ENCODE measurements around the gene GANC.
A peak's percentile ranks its signal among the peaks of the same experiment; 100 is the strongest.
"Not testable (repeated sequence)": the region's sequence is repeated elsewhere in the genome, so short reads cannot be mapped to it uniquely, and the experiment has no call there.

The GANC gene

DNA sequence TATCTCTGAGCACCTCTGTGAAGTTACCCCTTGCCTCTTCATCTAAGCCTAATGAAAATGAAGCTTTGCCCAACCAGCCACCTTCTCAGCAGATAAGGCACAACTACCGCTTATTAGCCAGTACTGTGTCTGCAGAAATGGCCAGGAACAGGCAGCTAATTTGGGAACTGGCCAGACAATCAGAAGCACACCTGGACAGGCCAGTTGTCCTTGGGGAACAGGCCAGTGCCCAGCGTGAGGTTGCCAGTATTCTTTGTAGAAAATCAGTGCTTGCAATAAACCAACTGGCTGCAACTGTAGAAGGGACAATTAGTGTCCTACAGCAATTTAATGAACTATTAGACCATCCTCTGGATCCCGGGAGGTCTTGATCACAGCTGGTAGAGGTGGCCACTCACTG, 10.7 kb downstream of the GANC start:
- no peak for FAIRE-seq
- DNase-seq (ENCODE audit: low spot score): no peak

DNA sequence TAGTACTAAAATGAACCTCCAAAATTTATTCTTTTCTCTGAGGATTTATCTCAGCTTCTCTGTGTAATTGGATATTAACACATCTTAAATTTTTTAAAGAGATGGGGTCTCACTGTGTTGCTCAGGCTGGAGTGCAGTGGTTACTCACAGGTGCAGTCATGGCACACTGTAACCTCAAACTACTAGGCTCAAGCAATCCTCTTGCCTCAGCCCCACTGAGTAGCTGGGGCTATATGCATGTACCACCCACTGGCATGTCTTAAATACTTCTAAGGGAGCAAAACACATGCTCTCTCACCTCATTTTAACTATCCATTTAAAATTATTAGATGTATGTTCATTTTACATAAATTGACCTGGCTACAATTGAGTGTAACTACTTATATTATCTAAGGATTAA, 11.6 kb downstream of the GANC start:
- no peak for FAIRE-seq
- no peak for DNase-seq (ENCODE audit: low spot score)

DNA sequence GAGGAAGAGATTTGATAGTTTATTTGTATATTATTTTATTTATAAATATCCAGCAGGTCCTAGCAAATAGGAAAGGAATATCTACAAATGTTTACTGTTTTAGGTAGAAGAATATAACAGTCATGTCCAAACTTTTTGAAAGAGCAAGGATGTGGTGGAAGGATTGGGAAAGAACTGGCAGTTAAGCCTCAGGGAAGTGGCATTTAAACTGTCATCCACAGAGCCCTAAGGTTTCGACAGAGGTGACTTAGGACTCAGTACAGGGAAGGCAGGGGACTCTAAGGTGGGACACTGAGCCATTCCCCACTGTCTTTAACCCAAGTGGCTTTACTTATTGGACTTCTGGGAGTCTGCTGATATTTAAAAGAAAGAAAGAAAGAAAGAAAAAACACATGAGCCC, 12.0 kb downstream of the GANC start:
- FAIRE-seq (no peak), DNase-seq (ENCODE audit: low spot score) (no peak)

DNA sequence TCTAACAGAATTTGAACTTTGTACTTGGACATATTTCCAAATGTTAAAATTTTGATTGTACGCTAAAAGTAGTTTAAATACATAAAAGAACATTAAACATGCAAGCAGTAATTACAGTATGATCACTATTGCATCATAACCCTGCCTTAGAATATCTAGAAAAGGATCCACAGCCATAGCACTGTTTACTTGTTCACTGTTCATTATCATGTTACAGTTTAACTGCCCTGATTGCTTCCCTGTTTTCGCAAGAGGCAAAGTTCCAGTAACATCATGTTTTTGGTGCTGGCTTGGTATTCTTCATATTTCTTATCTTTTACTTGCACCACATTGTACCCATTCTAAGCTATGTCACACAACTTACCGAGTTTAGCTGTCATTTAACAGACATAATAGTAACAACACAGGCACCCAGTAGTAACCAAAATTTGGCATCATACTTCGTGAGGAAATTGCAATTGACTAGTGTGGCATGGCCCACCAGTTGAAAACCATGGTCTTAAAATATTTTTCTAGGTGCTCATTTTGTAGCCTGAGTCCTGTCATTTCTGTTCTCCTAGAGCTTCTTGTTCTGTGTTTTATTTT, 13.5 kb downstream of the GANC start:
- no peak for FAIRE-seq
- DNase-seq (ENCODE audit: low spot score): no peak

DNA sequence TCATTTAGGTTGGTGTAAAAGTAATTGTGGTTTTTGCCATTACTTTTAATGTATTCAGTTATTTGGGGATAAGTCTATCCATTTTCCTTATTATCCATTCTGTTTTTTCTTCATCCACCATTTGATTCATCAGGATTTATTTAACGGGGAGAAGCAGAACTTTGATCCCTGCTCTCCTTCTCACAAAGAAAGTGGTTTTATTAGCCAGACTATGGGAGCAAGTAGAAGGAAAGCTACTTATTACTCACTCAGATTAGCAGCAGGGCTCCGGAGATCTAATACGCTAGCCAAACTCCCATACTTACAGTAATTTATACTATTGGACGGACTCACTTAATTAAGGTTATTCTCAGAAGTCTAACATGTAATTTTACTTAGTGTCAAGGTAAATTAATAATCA, 14.9 kb downstream of the GANC start:
- DNase-seq (ENCODE audit: low spot score) (no peak), FAIRE-seq (no peak)

DNA sequence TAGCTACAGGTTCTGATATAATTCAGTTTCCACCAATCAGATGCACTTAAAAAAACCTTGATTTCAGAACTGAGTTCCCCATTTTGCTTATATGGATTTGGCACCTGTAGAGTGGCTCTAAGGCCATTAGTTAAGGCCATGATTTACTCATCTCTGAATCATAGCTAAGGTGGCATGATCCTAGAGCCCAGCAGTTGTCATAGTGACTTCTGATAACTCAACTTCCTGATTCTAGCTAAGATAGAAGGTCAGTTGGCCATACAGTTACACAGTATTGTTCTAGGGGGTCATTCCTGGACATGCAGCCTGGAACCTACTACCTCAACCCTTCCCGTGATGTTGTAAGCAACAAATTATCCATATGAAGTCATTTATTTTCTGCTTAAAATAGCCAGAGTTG, 16.2 kb downstream of the GANC start:
- FAIRE-seq: no peak
- DNase-seq (ENCODE audit: low spot score): peak; percentile 41

DNA sequence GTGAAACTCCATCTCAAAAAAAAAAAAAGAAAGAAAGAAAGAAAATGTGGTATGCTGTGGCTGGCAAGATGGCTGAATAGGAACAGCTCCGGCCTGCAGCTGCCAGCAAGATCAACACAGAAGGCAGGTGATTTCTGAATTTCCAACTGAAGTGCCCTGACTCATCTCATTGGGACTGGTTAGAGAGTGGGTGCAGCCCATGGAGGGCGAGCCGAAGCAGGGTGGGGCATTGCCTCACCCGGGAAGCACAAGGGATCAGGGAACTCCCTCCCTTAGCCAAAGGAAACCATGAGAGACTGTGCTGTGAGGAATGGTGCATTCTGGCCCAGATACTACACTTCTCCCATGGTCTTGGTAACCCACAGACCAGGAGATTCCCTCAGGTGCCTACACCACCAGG, 28.0 kb downstream of the GANC start:
- FAIRE-seq; DNase-seq (ENCODE audit: low spot score): not testable (repeated sequence)

DNA sequence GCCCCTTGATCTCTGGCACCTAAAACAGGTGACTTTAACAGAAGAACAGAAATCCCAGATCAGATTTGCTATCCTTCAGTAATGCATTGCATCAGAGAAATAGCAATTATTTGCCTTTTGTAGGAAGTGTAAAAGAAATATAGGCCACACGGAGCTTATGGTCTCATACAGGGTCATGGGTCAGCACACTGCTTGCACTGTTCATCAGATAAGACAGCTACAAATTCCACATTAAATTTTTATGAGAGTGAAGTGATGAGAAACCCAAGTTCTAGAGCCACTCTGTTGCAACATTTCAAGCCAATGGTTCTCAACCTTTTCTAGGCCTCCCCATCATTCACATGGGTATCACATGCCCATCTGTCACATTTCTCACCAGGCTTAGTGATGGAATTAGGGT, 33.7 kb downstream of the GANC start:
- FAIRE-seq (no peak), DNase-seq (ENCODE audit: low spot score) (no peak)

DNA sequence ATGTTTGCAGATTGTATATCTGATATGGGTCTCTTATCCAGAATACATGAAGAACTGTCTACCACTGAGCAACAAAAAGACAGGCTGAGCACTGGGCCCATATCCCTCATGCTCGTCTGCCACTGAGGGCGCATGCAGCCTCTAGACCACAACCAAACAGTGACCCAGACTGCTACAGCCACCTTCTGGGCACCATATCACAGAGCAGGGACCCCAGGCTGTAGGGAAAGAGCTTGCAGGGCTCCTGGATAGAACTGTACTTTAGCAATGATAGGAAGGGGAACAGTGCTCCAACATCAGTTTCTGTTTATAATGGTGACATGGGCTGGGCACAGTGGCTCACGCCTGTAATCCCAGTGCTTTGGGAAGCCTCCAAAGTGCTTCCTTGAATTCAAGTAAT, 40.5 kb downstream of the GANC start:
- FAIRE-seq (no peak), DNase-seq (ENCODE audit: low spot score) (no peak)

DNA sequence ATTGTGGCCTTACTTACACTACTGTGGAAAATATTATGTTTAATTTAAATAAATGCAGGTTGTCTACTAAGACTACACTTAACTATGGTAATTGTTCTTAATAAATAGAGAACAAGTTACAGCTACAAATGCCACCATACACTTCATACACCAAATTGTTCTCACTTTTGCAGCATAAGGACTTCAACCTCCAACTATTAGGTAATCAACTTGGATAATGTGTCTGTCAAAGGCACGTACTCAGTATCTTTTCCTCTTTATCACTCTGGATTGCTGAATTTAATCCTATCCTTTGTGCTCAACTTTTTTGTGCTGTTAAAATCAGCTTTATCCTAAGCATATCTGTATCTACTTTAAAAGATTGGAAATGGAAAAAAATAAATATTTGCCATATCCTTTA, 41.8 kb downstream of the GANC start:
- FAIRE-seq: no peak
- DNase-seq (ENCODE audit: low spot score): no peak

DNA sequence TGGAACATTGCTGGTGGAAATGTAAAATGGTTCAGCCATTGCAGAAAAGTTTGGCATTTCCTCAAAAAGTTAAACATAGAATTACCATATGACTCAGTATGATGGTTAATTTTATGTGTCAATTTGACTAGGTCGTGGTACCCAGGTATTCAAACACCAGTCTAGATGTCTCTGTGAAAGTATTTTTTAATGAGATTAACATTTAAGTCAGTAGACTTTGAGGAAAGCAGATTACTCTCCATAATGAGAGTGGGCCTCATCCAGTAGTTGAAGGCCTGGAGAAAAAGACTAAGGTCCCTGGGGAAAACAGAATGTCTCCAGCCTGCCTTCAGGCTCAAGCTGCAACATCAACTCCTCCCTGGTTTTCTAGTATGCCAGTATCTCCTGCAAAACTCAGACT, 42.5 kb downstream of the GANC start:
- no peak for FAIRE-seq
- no peak for DNase-seq (ENCODE audit: low spot score)

DNA sequence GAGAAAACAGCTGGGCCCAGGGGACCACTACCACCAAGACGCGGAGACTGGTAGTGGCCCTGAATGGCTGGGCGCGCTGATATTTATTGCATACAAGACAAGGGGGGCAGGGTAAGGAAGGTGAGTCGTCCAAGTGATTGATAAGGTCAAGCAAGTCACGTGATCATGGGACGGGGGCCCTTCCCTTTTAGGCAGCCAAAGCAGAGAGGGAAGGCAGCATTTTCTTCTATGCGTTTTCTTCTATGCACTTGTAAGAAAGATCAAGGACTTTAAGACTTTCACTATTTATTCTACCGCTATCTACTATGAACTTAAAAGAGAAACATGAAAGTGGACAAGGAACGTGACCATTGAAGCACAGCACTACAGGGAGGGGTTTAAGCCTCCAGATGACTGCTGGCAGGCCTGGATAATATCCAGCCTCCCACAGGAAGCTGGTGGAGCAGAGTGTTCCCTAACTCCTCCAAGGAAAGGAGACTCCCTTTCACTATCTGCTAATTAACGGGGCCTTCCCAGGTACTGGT, 43.3 kb downstream of the GANC start:
- FAIRE-seq; DNase-seq (ENCODE audit: low spot score): not testable (repeated sequence)

DNA sequence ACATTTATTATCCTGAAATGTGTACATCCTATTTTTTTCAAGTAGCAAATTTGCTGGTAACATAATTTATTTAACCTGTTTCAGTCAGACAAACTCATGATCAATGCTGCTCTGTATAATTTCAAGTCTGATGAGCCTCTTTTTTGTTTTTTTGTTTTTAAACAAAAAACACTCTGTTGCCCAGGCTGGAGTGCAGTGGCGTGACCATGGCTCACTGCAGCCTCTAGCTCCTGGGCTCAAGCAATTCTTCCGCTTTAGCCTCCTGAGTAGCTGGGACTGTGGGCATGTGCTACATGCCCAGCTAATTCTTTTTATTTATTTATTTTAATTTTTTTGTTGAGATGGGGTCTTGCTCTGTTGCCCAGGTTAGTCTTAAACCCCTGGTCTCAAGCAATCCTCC, 46.2 kb downstream of the GANC start:
- FAIRE-seq: no peak
- no peak for DNase-seq (ENCODE audit: low spot score)

DNA sequence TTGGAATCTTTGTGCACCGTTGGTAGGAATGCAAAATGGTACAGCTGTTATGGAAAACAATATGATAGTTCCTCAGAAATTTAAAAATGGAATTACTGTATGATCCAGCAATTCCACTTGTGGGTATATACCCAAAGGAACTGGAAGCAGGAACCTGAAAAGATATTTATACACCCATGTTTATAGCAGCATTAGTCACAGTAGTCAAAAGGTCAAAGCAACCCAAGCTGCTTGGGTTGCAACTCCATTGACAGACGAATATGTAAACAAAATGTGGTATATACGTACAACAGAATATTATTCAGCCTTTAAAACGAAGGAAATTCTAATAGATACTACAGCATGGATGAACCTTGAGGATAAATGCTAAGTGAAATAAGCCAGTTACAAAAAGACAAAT, 51.3 kb downstream of the GANC start:
- DNase-seq (ENCODE audit: low spot score) (no peak), FAIRE-seq (no peak)

DNA sequence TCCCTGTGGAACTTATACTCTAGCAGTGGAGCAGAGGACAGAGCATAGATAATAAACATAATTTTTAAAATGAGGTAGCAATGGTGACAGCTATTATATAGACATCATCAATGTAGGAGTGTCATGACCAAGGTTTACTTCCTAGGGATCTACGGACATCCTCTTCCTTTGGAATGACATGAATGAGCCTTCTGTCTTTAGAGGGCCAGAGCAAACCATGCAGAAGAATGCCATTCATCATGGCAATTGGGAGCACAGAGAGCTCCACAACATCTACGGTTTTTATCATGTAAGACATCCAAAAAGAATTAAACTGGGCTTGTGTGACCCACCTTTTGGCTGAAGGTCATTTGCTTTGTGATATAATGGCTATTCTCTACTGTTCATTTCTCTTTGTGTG, 56.2 kb downstream of the GANC start:
- DNase-seq (ENCODE audit: low spot score) (no peak), FAIRE-seq (no peak)

DNA sequence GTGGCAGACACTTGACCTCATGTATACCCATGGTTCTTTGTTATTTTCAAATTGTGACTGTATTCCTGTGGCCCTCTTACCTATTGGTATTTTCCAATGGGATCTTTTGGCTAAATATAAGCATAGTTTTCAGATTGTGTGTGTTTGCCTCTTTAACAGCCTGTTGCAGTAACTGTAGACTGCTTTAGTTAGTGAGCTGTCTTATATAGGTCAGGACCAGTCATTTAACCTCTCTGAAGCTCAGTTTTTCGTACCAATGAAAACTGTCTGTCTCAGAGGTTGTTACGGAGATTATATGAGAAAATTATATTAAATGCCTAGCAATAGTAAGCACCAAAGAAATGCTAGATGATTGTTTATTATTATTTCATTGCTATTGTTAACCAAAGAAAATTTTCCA, 57.0 kb downstream of the GANC start:
- FAIRE-seq (no peak), DNase-seq (ENCODE audit: low spot score) (no peak)

DNA sequence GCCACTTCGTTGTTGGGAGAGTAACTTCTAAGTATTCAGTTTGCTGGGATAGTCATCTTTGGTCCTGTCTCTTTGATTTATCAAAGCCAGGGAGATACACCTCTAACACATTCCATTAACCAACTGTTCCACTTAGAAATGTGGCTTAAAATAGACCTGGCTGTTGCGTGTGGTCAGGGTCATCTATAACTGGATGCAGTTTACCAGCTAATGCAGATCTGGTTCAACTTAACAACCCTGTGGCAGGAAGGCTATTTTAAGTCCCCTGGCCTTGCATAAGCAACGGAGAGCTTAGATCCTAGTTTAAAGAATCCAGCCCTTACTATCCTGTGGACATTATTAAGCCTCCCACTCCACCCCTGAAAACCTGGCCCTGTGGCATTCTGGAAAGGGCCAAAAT, 58.2 kb downstream of the GANC start:
- FAIRE-seq (no peak), DNase-seq (ENCODE audit: low spot score) (no peak)

DNA sequence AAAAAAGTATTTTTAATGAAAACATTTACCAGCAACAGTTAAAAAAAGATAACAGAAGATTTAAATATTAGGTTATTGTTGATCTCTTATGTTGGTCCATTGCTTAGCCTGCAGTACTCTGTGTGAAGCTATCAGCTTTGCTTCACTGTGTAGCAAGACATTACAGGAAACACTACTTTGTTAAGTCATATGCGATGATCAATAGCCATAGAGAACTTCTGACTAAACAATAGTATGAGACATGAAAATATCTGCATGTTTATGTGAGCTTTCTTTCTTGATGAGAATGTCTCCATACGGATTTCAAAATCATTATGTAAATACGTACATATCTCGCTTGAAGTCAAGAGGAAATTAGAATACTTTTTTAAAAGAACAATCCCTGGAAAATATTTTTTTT, 59.3 kb downstream of the GANC start:
- DNase-seq (ENCODE audit: low spot score) (no peak), FAIRE-seq (no peak)

DNA sequence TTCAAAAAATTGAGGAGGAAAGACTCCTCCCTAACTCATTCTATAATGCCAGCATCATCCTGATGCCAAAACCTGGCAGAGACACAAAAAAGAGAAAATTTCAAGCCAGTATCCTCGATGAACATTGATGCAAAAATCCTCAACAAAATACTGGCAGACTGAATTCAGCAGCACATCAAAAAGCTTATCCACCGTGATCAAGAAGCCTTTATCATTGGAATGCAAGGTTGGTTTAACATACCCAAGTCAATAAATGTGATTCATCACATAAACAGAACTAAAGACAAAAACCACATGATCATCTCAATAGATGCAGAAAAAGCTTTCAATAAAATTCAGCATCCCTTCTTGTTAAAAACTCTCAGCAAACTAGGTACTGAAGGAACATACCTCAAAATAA, 62.1 kb downstream of the GANC start:
- no peak for DNase-seq (ENCODE audit: low spot score)
- no peak for FAIRE-seq

DNA sequence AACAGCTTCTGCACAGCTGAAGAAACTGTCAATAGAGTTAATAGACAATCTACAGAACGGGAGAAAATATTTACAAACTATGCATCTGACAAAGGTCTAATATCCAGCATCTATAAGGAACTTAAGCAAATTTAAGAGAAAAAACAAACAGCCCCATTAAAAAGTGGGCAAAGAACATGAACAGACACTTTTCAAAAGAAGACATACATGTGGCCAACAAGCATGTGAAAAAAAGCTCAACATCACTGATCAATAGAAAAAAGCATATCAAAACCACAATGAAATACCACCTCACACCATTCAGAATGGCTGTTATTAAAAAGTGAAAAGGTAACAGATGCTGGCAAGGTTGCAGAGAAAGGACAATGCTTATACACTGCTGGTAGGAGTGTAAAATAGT, 63.6 kb downstream of the GANC start:
- FAIRE-seq; DNase-seq (ENCODE audit: low spot score): not testable (repeated sequence)

DNA sequence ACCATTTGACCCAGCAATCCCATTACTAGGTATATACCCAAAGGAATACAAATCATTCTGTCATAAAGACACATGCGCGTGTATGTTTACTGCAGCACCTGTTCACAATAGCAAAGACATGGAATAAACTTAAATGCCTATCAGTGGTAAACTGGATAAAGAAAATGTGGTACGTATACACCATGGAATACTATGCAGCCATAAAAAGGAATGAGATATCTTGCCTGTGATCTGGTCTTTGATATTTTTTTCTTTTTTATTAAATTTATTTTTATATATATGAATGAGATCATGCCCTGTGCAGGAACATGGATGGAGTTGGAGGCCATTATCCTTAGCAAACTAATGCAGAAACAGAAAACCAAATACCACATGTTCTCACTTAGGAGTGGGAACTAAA, 64.1 kb downstream of the GANC start:
- not testable (repeated sequence) for DNase-seq (ENCODE audit: low spot score); FAIRE-seq

DNA sequence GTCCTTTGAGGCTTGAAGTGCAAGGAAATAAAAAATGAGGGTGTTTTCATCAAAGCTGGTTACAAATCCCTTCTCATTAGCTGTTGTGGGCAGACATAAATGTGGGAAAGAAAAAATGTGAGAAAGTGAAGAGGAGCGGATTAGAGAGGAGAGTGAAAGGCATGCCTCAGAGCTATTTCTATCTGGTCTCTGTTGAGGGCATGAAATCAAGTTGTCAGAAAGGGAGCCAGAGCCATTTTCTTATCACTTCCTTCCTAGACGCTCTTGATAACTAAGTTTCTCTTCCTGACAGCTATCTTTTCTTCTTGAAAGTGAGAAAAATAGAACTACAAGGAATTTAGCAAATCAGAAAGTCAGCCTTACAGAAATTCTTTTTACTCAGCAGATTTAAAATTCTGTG, 65.5 kb downstream of the GANC start:
- DNase-seq (ENCODE audit: low spot score): no peak
- no peak for FAIRE-seq

DNA sequence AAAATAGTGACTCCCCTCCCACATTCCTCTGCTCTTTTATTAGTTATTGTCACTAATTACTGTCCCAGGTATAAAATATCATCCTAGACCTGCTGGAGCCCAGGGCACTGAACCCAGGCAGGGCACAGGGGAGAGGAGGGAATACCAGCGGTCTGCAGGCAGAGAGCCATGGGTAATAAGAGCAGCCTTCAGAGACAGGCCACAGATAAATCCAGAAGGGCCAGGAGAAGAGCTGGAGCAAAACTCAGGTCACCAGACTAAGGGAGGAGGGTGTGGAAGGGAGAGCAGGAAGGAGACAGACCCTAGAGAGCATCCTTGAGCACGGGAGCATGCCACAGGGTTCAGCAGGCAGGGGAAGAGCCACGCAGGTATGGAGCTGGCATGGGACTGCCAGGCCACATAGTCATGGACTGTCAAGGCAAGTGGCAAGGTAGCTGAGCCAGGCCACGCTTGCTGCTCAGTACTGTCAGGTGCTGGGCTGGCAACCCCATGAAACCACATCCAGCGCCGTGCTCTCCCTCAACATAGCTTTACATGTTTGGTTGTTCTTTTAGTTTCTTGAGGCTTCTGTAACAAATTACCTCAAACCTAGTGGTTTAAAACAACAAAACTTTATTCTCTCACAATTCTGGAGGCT, 70.7 kb downstream of the GANC start:
- no peak for FAIRE-seq

More for the DNA sequence above, 70.7 kb downstream of the GANC start:
- no peak for DNase-seq (ENCODE audit: low spot score)

Measured in RCC 7860 (cell line).